HG03045 (cell line): ENCODE measurements around the gene ZSCAN10.

Experiments used
- ATAC-seq: cut with Tn5 transposase; IDR thresholded peaks from one replicate; pipeline ENCODE4 v1.9.1; 2021; ENCODE audit warnings: mild to moderate bottlenecking, moderate library complexity; ENCODE audit not compliant: unreplicated experiment

ZSCAN10 gene

GRCh38 chr16:3134338-3135125, 35.4 kb upstream of the ZSCAN10 start, which contains the start of gene ZNF213:
ZNF213 (plus strand) TSS chr16:3135029; CDS start chr16:3137281, 2,252 bp downstream.
- peak; percentile 89 for ATAC-seq

GRCh38 chr16:3133844-3134243, 34.8 kb upstream of the ZSCAN10 start:
- ATAC-seq, result no peak

- no peak for ATAC-seq
These were observed 32.8 kb upstream of the ZSCAN10 start for GRCh38 chr16:3131755-3132377.

- peak; percentile 46 for ATAC-seq
These were observed 30.3 kb upstream of the ZSCAN10 start for GRCh38 chr16:3129137-3130131.

- ATAC-seq, result no peak
These were observed 28.7 kb upstream of the ZSCAN10 start for GRCh38 chr16:3127745-3128144.

- peak; percentile 85 for ATAC-seq
These were observed 25.1 kb upstream of the ZSCAN10 start for GRCh38 chr16:3123986-3124886.

GRCh38 chr16:3122926-3123570, 24.0 kb upstream of the ZSCAN10 start:
- no peak for ATAC-seq

- ATAC-seq, result no peak
These were observed 22.9 kb upstream of the ZSCAN10 start for GRCh38 chr16:3121851-3122467.

GRCh38 chr16:3120435-3120834, 21.3 kb upstream of the ZSCAN10 start:
- no peak for ATAC-seq

GRCh38 chr16:3119701-3120408, 20.8 kb upstream of the ZSCAN10 start:
- no peak for ATAC-seq

GRCh38 chr16:3119286-3119685, 20.2 kb upstream of the ZSCAN10 start:
- no peak for ATAC-seq

- no peak for ATAC-seq
These were observed 19.8 kb upstream of the ZSCAN10 start for GRCh38 chr16:3118846-3119245.

- ATAC-seq, result no peak
These were observed 19.2 kb upstream of the ZSCAN10 start for GRCh38 chr16:3118204-3118790.

GRCh38 chr16:3115561-3115960, 16.5 kb upstream of the ZSCAN10 start:
- no peak for ATAC-seq

- no peak for ATAC-seq
These were observed 15.9 kb upstream of the ZSCAN10 start for GRCh38 chr16:3115003-3115402.

GRCh38 chr16:3113765-3114479, 14.8 kb upstream of the ZSCAN10 start:
- no peak for ATAC-seq

GRCh38 chr16:3112881-3113574, 13.9 kb upstream of the ZSCAN10 start:
- no peak for ATAC-seq
